CD4-positive, alpha-beta memory T cell (primary cell): Measurements from ENCODE around the gene LRRC51. TPM values are rescaled to one million over a fixed set of nuclear protein-coding genes. Genes with fewer than 3 reads are reported as not detected.

Experiments used
- CTCF ChIA-PET: fragments of 350-600 bp; sonication (Branson Sonifier 250); formaldehyde crosslinking; loops from one replicate; lab custom pipeline; 2021; ENCODE audit warnings: inconsistent platforms; ENCODE audit not compliant: partially characterized antibody; lab: Charles Lee
- POLR2A ChIA-PET: fragments of 350-600 bp; sonication (Branson Sonifier 250); formaldehyde crosslinking; loops from one replicate; lab custom pipeline; 2021; ENCODE audit not compliant: partially characterized antibody; lab: Charles Lee
- DNase-seq, 5 donors: peaks; one replicate each; pipeline versions ENCODE4 v3.0.0 to v3.0.0-alpha.2; 2020 to 2022; ENCODE audit warnings: mixed read lengths in 1 of 5
- H3K27ac ChIP-seq: one replicate; pipeline ENCODE4 v1.7.0; 2013; ENCODE audit warnings: low read depth, low read length
- H3K27me3 ChIP-seq: 2 replicates; pipeline ENCODE4 v1.7.0; 2013; ENCODE audit warnings: mild to moderate bottlenecking, low read length, moderate library complexity; ENCODE audit not compliant: insufficient read depth
- H3K36me3 ChIP-seq: 2 replicates; pipeline ENCODE4 v1.7.0; 2013; ENCODE audit warnings: mild to moderate bottlenecking, low read length, moderate library complexity; ENCODE audit not compliant: insufficient read depth
- H3K4me1 ChIP-seq: 2 replicates; pipeline ENCODE4 v1.7.0; 2013; ENCODE audit warnings: mild to moderate bottlenecking, low read length, moderate library complexity; ENCODE audit not compliant: insufficient read depth
- H3K4me3 ChIP-seq, 2 donors: one replicate each; pipeline ENCODE4 v1.7.0; 2013; ENCODE audit warnings: low read length in 2 of 2, mild to moderate bottlenecking in 1 of 2
- H3K9me3 ChIP-seq, 2 donors: one replicate each; pipeline ENCODE4 v1.7.0; 2013; ENCODE audit warnings: low read length in 2 of 2, control low read depth in 1 of 2; ENCODE audit not compliant: control insufficient read depth in 1 of 2
- H3K27ac Mint-ChIP-seq, 7 donors: one replicate each; pipeline ENCODE4 v1.8.0; 2020 to 2021; ENCODE audit warnings: mixed read lengths in 7 of 7, mild to moderate bottlenecking in 6 of 7, inconsistent platforms in 3 of 7, moderate library complexity in 3 of 7
- H3K27me3 Mint-ChIP-seq, 2 donors: one replicate each; pipeline ENCODE4 v1.8.0; 2020 to 2021; ENCODE audit warnings: mixed read lengths in 2 of 2
- H3K36me3 Mint-ChIP-seq, 2 donors: one replicate each; pipeline ENCODE4 v1.8.0; 2020 to 2021; ENCODE audit warnings: mixed read lengths in 2 of 2, inconsistent platforms in 1 of 2, mild to moderate bottlenecking in 1 of 2
- H3K4me1 Mint-ChIP-seq, 4 donors: one replicate each; pipeline ENCODE4 v1.8.0; 2020 to 2021; ENCODE audit warnings: mixed read lengths in 4 of 4, mild to moderate bottlenecking in 1 of 4
- H3K4me3 Mint-ChIP-seq, 8 donors: one replicate each; pipeline ENCODE4 v1.8.0; 2020 to 2021; ENCODE audit warnings: mixed read lengths in 8 of 8, mild to moderate bottlenecking in 7 of 8, moderate library complexity in 6 of 8, inconsistent platforms in 3 of 8
- H3K9me3 Mint-ChIP-seq, 8 donors: one replicate each; pipeline ENCODE4 v1.8.0; 2020 to 2021; ENCODE audit warnings: mixed read lengths in 8 of 8, mild to moderate bottlenecking in 5 of 8, inconsistent platforms in 3 of 8, moderate library complexity in 1 of 8
- intact Hi-C: fragments of 100-400 bp; cut with micrococcal nuclease; formaldehyde crosslinking; loops from one replicate; pipeline ENCODE4 v1.15.1; 2023
- polyA plus RNA-seq, 2 donors: library from polyadenylated mRNA; unstranded; fragments of 300-500 nt; fragmentation: Illumina TruSeq; gene quantifications; one replicate each; pipeline ENCODE4 v1.2.3, GENCODE V29; 2021
- total RNA-seq, 2 experiments: library from RNA; stranded (reverse); gene quantifications; one replicate each; pipeline ENCODE4 v1.2.3, GENCODE V29; 2021

Gene LRRC51
- total and polyA plus RNA-seq, 4 experiments from 2014 or later = 4.0 to 5.3 (median 4.4) TPM

DNA sequence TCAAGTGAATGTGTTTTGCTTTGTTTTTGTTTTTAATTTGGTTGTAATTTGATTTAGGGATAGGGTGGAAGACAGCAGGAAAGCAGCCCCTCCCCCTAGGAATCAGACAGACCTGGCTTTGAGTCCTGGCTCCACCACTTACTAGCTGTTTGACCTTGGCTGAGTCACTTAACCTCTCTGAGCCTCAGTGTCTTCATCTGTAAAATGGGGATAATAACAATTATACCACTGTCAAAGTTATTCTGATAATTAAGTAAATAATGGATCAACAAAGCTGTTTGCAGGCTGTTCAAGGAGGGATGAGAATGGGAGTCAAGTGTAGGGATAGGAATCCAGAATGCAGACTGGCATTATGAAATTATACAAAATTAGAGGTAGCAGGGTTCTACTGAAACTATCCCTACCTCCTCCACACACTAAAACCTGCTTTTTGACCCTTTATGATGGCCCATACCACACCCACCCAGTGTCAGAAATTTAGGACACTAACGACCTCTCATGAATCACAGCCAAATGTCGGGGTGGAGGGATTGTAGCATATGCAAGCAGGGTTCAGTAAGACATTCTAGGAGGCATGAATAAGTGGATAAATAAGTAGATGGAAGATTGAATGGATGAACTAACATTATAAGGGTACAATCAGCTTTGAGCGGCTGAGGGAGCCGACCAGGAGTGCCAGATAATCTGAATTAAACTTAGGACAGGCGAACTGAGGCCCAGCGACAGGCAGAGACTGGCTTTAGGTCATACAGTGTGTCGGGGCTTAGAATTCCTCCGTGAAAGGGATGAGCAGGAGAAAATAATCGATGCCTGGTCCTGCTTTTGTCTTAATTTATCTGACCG is 30.9 kb downstream of the LRRC51 start:
- H3K9me3 Mint-ChIP-seq = no peaks in the 10 kb centered on the region
- no peaks in the 10 kb centered on the region for H3K36me3 ChIP-seq
- peak overlapping the region; percentile 79 to 97 for H3K4me3 ChIP-seq
- H3K4me3 Mint-ChIP-seq = peak overlapping the region; percentile 96 to 99 (median 97)
- H3K36me3 Mint-ChIP-seq = peaks cover 16 to 21% of the 10 kb centered on the region in 2 donors
- no peak for DNase-seq
- H3K27ac ChIP-seq = peak overlapping the region; percentile 97
- H3K9me3 ChIP-seq = no peaks in the 10 kb centered on the region
- ChIA-PET POLR2A (interaction anchor here (0.7 to 3.9 kb wide), 14 partner anchors 11 to 183 kb away, joined by 3 to 64 read pairs (median 7); partner anchors contain the start of genes INPPL1, LAMTOR1, RNF121 and XNDC1N), CTCF (interaction anchor here (0.8 to 3.5 kb wide), 6 partner anchors 20 to 112 kb away, joined by 3 to 11 read pairs (median 6); no protein-coding TSS in a partner anchor)
- peaks cover 15 to 34% (median 23%) of the 10 kb centered on the region in 4 donors for H3K4me1 Mint-ChIP-seq
- H3K27me3 Mint-ChIP-seq = peaks cover 0 to 2% of the 10 kb centered on the region in 2 donors
- H3K27ac Mint-ChIP-seq = peak overlapping the region; percentile 98 to 100 (median 99)
- H3K27me3 ChIP-seq = no peaks in the 10 kb centered on the region
- H3K4me1 ChIP-seq = peaks cover 18% of the 10 kb centered on the region
- intact Hi-C loops = loop anchor here (1.0 to 2.0 kb wide), 6 partner anchors 8 to 183 kb away; partner anchors contain the start of genes LAMTOR1, LRRC51, NUMA1 and XNDC1N

DNA sequence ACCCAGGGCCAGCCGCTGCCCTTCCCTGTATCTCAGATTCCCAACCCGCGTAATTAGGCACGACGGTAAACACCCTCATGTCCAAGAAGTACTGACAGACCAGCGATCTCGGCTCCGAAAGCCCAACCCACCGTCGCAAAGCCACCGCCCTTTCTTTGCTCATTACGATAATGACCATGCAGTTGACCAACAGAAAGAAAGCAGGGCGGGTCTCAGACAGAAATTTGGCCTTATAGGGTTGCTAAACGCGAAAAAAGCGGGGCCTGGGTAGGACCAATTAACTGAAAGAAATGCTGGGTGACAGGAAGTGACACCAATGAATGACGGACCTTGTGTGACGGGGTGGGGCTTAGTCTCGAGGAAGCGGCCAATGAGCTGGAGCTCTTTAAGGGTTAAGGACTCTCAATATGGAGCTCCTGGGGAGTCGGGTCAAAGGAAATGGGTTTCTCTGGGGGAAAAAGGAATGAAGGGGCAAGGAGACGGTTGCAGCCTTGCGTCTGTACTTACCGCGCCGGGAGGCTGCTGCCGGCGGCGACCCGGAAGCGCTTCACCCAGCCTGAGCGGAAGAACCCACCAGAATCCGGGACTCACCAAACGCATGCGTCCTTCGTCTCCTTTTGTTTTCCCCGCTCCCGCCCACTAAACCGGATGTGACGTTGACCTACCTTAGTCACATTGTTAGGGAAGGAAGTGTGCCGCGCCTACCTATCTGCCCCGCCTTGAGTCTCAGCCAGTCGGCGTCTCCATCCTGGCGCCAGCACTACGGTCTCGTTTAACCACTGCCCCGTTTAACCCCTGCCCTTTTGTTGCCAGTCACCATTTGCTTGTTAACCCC is 31.7 kb downstream of the LRRC51 start, which contains the start of gene ANAPC15:
Gene ANAPC15, minus strand, starts transcription at position 553 of the 835 bp plus-strand sequence. CDS start 1,419 bp downstream, outside the sequence.
- H3K4me1 ChIP-seq = peaks cover 18% of the 10 kb centered on the region
- no peaks in the 10 kb centered on the region for H3K27me3 ChIP-seq
- ChIA-PET CTCF (interaction anchor here (0.8 to 3.5 kb wide), 7 partner anchors 8 to 111 kb away, joined by 3 to 11 read pairs (median 5); no protein-coding TSS in a partner anchor), POLR2A (interaction anchor here (0.7 to 3.9 kb wide), 23 partner anchors 10 to 682 kb away, joined by 3 to 64 read pairs (median 5); partner anchors contain the start of genes IL18BP, INPPL1, LAMTOR1 and RNF121)
- H3K4me3 Mint-ChIP-seq = peak within 1 kb of the TSS; percentile 96 to 99 (median 97)
- no peaks in the 10 kb centered on the region for H3K9me3 Mint-ChIP-seq
- H3K9me3 ChIP-seq = no peaks in the 10 kb centered on the region
- peaks cover 2 to 3% of the 10 kb centered on the region in 2 donors for H3K27me3 Mint-ChIP-seq
- peak within 1 kb of the TSS; percentile 98 to 100 (median 99) for H3K27ac Mint-ChIP-seq
- intact Hi-C loops = loop anchor here (1.0 to 2.0 kb wide), 6 partner anchors 9 to 184 kb away; partner anchors contain the start of genes LAMTOR1, LRRC51, NUMA1 and XNDC1N
- peaks cover 12 to 19% of the 10 kb centered on the region in 2 donors for H3K36me3 Mint-ChIP-seq
- peak; percentile 98 to 100 (median 99) for DNase-seq
- H3K36me3 ChIP-seq = no peaks in the 10 kb centered on the region
- H3K27ac ChIP-seq = peak within 1 kb of the TSS; percentile 97
- peaks cover 15 to 34% (median 23%) of the 10 kb centered on the region in 4 donors for H3K4me1 Mint-ChIP-seq
- peak within 1 kb of the TSS; percentile 79 to 97 for H3K4me3 ChIP-seq

DNA sequence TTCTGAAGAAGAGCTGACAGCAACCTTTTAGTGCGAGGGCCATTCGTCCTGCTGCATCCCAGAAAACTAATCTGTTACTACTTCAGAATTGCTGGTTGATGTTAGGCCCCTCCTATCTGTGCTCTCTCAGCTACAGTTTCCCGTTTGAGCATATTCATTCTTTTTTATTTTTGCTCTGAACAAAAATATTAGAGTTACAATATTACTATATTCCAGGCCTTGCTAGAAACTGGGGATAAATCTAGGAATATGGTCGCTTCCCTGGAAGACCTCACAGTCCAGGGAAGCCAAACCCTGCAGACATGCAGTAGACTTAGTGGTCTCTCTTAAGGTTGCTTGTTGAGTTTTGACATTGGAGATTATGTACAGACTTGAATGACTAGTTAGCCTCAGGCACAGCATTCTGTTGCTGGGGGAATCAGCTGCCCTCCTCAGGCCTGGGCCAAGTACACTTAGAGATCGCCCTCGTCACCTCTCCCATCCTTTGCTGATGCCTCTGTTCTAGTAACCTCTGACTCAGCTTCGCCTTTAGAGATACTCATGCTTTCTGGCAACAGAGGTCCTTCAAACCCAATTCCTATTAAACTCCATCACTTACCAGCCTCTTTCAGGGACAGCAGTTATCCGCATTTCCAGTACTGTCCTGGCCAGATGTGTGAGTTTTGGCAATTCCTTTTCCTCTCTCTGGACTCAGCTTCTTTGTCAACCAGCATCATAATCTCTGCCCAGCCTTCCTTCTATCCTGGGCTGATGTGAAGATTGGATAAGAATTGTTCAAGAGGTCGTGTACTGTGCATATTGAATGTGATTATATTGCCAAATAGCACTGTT is 32.5 kb downstream of the LRRC51 start:
- H3K4me1 Mint-ChIP-seq = peaks cover 15 to 34% (median 23%) of the 10 kb centered on the region in 4 donors
- peak overlapping the region; percentile 96 to 99 (median 97) for H3K4me3 Mint-ChIP-seq
- peaks cover 2 to 3% of the 10 kb centered on the region in 2 donors for H3K27me3 Mint-ChIP-seq
- peaks cover 18% of the 10 kb centered on the region for H3K4me1 ChIP-seq
- peak overlapping the region; percentile 98 to 100 (median 99) for H3K27ac Mint-ChIP-seq
- H3K36me3 ChIP-seq = no peaks in the 10 kb centered on the region
- DNase-seq = no peak
- no peaks in the 10 kb centered on the region for H3K9me3 ChIP-seq
- no peaks in the 10 kb centered on the region for H3K27me3 ChIP-seq
- no peaks in the 10 kb centered on the region for H3K9me3 Mint-ChIP-seq
- peak overlapping the region; percentile 79 to 97 for H3K4me3 ChIP-seq
- intact Hi-C loops = loop anchor here (1.0 to 2.0 kb wide), 6 partner anchors 10 to 185 kb away; partner anchors contain the start of genes LAMTOR1, LRRC51, NUMA1 and XNDC1N
- POLR2A ChIA-PET = interaction anchor here (0.7 to 3.9 kb wide), 23 partner anchors 10 to 681 kb away, joined by 3 to 64 read pairs (median 5); partner anchors contain the start of genes IL18BP, INPPL1, LAMTOR1 and RNF121
- peaks cover 9 to 16% of the 10 kb centered on the region in 2 donors for H3K36me3 Mint-ChIP-seq
- H3K27ac ChIP-seq = peak overlapping the region; percentile 97
- CTCF ChIA-PET = interaction anchor here (0.8 to 3.5 kb wide), 7 partner anchors 9 to 110 kb away, joined by 3 to 11 read pairs (median 5); no protein-coding TSS in a partner anchor

DNA sequence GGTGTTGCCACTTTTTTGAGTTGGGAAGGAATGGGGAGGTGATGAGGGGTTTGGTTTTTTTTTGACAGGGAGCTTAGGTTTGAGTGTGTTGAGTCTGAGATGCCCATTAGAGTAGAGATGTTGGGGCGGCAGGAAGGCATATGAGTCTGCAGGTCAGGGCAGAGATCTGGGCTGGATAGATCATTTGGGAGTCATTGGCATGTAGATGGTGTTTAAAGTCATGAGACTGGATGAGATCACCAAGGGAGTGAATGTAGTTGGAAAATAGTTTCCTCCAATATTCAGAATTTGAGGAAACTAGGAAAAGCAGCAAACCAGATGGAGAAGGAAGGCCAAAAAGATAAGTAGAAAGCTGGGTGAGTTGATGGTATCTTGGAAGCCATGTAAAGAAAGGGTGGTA is 33.9 kb downstream of the LRRC51 start:
- Mint-ChIP-seq H3K4me3 (no peak overlapping the region), H3K4me1 (peaks cover 15 to 34% (median 23%) of the 10 kb centered on the region in 4 donors), H3K27me3 (peaks cover 3 to 4% of the 10 kb centered on the region in 2 donors), H3K36me3 (peaks cover 9 to 14% of the 10 kb centered on the region in 2 donors), H3K27ac (peak overlapping the region in 5 of 7 donors; percentile 5 to 99 (median 71)), H3K9me3 (no peaks in the 10 kb centered on the region)
- intact Hi-C loops = no loop called here
- Histone ChIP-seq H3K4me1 (peaks cover 18% of the 10 kb centered on the region), H3K9me3 (no peaks in the 10 kb centered on the region), H3K27me3 (no peaks in the 10 kb centered on the region), H3K36me3 (no peaks in the 10 kb centered on the region), H3K4me3 (no peak overlapping the region), H3K27ac (no peak overlapping the region)
- POLR2A ChIA-PET = no interaction called here
- no peak for DNase-seq
- CTCF ChIA-PET = interaction anchor here (1.3 to 3.5 kb wide), 2 partner anchors 29 to 89 kb away, joined by 3 to 11 read pairs; no protein-coding TSS in a partner anchor

DNA sequence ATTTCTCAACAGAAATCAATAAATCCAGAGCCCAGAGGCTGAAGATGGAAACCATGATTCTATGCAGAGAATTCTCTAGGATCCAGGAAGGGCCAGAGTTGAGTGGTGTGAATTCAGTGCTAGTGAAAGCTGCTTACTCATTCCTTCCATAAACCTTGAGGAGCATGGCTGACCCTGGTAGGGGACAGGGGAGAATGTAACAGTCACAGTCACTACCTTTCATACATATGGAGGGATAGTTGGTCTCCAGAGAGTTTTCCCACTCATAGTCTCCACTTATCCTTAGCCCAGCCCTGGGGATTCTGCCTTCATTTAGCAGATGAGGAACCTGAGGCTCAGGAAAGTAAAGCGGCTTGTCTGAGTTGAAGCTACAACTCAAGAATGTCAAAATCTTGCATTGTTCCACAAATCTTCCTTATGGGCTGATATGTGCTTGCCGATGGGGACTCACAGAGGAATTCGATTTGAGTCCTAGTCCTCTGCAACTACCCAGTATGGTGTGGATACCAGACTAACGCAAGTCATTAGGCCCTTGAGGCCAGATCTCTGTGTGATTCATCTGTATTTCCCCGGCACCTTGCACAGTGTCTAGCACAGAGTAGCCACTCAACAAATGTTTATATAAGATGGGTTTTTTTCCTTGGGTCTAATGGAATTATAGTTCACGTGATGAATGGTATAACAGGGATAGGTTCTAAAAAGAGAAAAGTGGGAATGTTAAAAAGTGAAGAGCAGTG is 35.5 kb downstream of the LRRC51 start:
- no peaks in the 10 kb centered on the region for H3K9me3 ChIP-seq
- H3K4me1 Mint-ChIP-seq = peaks cover 13 to 25% (median 20%) of the 10 kb centered on the region in 4 donors
- H3K36me3 Mint-ChIP-seq = peaks cover 0 to 9% of the 10 kb centered on the region in 2 donors
- POLR2A ChIA-PET = no interaction called here
- no peak for DNase-seq
- H3K27ac Mint-ChIP-seq = peak overlapping the region in 1 of 7 donors; percentile 36
- intact Hi-C loops = no loop called here
- H3K9me3 Mint-ChIP-seq = no peaks in the 10 kb centered on the region
- H3K27me3 ChIP-seq = no peaks in the 10 kb centered on the region
- peaks cover 17% of the 10 kb centered on the region for H3K4me1 ChIP-seq
- peaks cover 7 to 8% of the 10 kb centered on the region in 2 donors for H3K27me3 Mint-ChIP-seq
- CTCF ChIA-PET = no interaction called here
- no peak overlapping the region for H3K4me3 ChIP-seq
- no peak overlapping the region for H3K4me3 Mint-ChIP-seq
- no peaks in the 10 kb centered on the region for H3K36me3 ChIP-seq
- no peak overlapping the region for H3K27ac ChIP-seq
